Measurements from ENCODE around the gene PELO.

DNA sequence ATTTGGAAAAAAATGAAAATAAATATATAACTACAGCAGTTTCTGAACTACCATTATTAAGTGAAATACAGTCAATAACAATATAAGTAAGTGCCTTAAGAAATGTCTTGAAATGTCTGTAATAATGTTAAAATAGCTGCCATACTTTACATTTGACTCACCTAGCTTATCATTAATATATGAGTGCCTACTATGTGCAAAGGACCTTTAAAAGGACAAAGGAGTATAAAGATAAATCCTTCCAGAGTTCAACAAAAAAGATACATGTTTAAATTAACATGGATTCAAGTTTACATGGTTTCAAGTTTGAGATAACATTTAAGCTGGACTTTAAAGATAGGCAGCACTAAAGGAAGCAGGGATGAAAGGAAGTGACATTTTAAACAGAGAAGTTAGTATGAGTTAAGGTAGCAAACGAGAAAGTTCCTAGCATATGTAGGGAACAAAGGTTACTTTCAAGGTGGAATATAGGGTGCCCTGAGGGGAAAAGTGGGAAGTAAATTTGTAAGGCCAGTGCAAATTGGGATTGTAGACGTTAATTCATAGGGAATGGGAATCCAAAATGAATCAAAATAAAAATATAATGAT is 8.9 kb downstream of the PELO start:
- TF ChIP-seq CTCF (tag by site-specific recombination; IDR thresholded peaks at IDR 0.05) (no peak), KLF16 (tag by site-specific recombination; IDR thresholded peaks at IDR 0.05) (no peak), ZNF121 (tag by site-specific recombination; IDR thresholded peaks at IDR 0.05) (no peak), ZNF670 (tag by site-specific recombination; IDR thresholded peaks at IDR 0.05; ENCODE audit: low read depth) (no peak), ZSCAN4 (tag by site-specific recombination; IDR thresholded peaks at IDR 0.05) (no peak), IKZF3 (tag by site-specific recombination; IDR thresholded peaks at IDR 0.05) (no peak), ZNF677 (tag by site-specific recombination; IDR thresholded peaks at IDR 0.05) (no peak), TCF7L2 (IDR thresholded peaks at IDR 0.05; ENCODE audit: borderline replicate concordance, low read depth, low read length) (no peak), HOXC10 (CRISPR knock-in tag; IDR thresholded peaks at IDR 0.05) (no peak)
- TF ChIP-seq, protein P1, sequence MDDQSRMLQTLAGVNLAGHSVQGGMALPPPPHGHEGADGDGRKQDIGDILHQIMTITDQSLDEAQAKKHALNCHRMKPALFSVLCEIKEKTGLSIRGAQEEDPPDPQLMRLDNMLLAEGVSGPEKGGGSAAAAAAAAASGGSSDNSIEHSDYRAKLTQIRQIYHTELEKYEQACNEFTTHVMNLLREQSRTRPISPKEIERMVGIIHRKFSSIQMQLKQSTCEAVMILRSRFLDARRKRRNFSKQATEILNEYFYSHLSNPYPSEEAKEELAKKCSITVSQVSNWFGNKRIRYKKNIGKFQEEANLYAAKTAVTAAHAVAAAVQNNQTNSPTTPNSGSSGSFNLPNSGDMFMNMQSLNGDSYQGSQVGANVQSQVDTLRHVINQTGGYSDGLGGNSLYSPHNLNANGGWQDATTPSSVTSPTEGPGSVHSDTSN (CRISPR knock-in tag; IDR thresholded peaks at IDR 0.05): no peak

Data from HEK293 (cell line).